ENCODE results near the gene MUC5AC.

The MUC5AC gene

DNA sequence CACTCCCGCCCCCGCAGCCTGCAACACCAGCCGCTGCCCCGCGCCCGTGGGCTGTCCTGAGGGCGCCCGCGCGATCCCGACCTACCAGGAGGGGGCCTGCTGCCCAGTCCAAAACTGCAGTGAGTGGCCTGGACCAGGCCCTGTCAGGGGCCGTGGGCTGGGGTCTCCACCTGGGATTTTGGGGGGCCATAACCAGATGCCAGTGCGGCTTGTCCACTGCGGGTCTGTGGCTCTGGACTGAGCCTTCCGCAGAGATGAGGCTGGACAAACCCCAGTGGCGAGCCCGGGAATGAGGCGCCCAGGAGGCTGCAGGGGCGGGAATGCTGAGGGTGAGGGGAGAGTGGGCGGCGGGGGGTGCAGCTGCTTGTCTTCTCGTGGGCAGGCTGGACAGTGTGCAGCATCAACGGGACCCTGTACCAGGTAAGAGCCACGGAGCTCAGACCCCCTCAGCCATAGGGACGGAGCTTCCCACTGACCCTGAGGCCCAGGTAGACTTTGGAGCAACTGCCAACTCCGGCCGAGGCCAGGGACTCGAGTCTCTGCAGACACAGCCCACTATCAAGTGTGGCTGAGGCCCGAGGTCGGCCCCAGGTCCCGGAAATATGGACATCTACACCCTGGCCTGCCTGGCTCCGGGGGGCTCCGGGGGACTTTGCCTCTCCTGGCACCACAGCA lies 40.3 kb downstream of the MUC5AC start:
- DNase-seq: no peak

DNA sequence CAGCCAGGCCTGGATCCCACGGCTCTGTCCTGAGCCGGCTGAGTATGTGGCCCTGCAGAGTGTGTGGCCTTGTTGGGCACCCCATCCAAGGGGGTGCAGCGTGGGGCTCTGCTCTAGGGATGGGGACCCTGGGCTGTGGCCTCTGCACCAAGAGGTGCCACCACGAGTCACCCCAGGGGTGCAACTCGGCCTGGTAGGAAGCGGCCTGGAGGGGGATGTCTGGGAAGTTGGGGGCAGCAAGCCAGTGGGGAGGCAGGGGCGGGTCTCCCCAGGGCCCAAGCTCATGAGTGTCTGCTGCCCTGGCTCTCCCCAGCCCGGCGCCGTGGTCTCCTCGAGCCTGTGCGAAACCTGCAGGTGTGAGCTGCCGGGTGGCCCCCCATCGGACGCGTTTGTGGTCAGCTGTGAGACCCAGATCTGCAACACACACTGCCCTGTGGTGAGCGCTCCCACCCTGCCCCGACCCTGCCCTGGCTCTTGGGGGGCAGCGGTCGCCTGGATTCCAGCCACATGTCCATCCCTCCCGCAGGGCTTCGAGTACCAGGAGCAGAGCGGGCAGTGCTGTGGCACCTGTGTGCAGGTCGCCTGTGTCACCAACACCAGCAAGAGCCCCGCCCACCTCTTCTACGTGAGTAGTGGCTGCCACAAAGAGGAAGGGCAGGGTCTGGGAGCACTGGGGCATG lies 40.9 kb downstream of the MUC5AC start:
- DNase-seq: no peak

DNA sequence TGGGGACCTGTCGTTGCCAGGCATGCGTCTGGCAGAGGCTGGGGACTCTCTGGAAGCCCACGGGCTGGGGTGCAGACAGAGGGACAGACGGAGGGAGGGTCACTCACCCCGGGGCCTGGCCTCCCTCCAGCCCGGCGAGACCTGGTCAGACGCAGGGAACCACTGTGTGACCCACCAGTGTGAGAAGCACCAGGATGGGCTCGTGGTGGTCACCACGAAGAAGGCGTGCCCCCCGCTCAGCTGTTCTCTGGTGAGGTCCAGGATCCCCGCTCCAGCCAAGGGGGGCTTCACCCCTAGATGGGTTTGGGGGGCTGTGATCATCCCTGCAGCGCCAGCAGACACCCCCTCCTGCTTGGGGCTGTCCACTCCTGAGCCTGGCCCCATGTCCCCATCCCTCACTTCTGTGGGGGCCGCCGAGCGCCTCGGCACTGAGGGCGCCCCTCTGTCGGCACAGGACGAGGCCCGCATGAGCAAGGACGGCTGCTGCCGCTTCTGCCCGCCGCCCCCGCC lies 41.5 kb downstream of the MUC5AC start:
- DNase-seq: no peak

DNA sequence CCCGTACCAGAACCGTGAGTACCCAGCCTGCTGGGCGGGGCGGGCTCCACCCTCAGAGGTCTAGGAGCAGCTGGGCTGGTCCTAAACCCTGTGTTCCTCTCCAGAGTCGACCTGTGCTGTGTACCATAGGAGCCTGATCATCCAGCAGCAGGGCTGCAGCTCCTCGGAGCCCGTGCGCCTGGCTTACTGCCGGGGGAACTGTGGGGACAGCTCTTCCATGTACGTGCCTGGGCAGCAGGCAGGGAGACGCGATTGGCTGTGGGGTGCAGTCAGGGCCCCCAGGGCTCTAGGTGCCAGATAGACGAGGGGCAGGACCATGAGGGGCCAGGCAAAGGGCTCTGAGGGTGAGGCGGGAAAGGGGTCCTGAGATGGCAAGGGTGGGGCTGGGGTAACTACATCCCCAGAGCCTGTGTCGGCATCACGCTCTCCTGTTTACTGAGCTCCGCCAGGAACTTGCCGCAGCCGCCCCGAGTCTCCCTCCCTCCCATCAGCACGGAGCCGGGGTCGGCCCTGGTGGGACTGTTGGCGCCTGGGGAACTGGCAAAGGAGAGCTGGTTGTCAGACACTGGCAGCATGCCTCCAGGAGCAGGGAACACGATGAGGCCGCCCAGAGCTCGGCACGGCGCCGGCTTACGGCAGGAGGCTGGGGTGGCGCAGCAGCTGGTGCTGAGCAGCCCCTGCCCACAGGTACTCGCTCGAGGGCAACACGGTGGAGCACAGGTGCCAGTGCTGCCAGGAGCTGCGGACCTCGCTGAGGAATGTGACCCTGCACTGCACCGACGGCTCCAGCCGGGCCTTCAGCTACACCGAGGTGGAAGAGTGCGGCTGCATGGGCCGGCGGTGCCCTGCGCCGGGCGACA lies 42.2 kb downstream of the MUC5AC start:
- DNase-seq: no peak

DNA sequence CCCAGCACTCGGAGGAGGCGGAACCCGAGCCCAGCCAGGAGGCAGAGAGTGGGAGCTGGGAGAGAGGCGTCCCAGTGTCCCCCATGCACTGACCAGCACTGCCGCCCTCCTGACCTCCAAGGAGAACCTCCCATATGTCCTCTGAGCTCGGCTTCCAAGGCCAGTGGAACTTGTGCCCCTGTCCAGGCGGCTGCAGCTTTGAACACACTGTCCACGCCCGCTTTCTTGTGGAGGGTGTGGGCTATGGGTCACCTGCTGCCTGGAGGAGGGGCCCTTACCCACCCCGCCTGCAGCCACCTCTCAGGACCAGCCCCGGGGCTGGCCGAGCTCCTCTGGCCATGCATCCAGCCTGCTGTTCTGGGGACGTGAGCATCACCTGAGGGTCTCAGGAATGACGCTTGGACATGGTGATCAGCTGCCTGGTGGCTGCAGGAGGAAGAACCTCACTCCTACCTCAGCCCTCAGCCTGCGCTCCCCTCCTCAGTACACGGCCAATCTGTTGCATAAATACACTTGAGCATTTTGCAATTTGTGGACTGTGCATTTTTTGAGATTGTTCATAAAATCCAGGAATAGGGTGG lies 42.9 kb downstream of the MUC5AC start:
- DNase-seq: no peak

DNA sequence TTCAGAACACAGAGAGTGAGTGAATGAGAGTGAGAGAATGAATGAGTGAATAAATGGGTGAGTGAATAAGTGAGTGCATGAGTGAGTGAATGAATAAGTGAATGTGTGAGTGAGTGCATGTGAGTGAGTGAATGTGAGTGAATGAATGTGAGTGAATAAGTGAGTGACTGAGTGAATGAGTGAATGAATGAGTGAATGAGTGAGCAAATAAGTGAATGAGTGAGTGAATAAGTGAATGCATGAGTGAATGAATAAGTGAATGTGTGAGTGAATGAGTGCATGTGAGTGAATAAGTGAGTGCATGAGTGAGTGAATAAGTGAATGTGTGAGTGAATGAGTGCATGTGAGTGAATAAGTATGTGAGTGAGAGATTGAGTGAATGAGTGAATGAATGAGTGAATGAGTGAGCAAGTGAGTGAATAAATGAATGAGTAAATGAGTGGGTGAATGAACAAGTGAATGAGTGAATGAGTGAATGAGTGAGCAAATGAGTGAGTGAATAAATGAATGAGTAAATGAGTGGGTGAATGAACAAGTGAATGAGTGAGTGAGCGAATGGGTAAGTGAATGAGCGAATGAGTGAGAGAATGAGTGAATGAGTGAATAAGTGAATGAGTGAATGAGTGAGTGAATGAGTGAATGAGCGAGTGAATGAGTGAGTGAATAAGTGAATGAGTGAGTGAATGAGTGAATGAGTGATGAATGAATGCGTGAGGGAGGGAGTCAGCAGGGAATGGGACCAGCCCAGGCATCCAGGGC lies 43.8 kb downstream of the MUC5AC start:
- no peak for DNase-seq

DNA sequence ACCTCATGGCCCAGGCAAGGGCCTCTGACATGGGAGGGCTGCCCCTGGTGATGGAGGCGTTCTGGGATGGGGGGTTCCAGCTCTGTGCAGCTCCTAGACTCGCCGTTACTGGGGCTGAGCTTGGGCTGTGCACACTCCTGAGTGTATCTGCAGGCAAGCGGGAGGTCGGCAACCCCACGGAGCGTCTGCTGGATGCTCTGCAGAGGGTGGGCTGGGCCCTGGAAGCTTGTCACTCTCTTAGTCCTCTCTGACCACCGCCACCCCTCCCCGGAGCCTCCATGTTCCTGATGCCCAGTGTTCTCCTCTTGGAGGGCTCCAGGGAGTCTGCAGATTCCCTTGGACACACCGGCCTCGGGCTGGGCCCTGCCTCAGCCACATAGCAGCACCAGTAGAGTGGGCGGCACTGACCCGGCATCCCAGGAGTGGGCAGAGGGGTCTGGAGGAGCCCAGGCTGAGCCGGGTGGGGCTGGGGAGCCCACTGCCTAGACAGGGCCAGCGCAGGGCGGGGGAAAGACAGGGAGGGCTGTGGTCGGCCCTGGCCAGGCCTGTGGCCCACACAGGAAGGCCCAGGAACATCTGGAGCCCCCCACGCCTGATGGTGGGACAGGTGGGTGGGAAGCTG lies 44.5 kb downstream of the MUC5AC start:
- peak; percentile 6 for DNase-seq

DNA sequence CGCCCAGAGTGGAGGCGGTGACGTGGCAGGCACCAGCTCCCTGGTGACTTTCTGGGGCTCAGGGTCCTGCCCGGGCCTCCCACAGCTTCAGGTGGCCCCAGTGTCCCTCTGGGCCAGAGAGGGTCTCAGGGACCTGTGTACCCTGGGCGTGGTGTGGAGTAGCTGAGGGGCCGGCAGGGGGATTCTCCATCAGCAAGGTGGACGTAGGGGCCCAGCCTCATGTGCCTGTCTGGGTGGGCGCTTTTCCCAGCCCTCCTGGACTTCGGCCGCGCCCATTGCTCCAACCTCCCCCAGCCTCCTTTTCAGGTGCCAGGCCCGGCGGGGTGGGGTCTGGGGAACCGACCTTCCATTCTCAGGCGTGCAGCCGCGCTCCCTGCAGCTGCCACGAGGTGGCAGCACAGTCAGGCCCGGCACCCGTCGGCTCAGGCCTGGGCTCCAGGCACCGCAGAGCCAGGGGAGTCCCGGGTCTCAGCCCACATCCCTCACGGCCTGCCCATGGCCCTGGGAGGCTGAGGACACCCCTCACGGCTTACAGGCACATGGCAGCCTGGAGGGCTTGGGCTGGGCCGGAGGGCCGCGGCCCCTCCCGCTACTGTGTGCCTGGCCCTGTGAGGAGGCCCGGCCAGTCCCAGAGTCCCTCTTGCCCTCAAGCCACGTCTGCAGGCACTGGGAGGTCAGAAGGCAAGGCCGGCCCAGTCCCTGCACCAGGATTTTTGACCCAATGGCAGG lies 45.2 kb downstream of the MUC5AC start:
- DNase-seq: peak; percentile 16

DNA sequence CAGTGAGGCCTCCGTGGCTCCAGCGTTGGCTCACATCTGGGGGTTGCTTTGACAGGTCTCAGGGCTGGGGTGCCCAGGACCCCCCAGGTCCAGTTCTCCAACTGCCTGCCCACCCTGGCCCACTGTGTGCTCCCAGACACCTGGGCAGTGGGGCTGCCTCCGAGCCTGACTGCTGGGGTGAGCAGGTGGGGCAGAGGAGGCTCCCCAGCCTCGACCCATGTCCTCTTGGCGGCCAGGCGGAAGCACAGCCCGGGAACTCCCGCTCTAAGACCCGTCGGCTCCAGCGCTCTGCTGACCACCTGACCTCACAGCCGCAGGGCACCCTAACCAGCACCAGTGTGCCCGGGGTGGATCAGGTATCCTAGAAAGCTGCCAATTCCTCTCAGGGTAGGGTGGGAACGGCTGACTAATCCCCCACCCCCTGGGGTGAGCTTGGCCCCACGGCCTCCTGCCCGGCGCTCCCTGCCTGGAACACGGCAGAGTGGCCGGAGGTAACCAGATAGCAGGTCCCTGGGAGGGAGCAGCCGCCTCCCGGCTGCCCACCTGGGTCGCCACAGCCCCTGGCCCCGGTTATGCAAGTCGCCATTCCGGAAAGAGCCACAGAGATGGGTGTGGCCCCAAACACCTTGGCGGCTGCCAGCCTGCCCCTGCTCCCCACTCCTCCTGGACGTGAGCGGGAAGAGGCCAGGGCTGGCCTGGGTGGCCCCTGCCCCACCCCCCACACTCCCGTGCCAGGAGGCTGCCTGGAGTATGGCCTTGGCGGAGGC lies 45.9 kb downstream of the MUC5AC start:
- DNase-seq: no peak

DNA sequence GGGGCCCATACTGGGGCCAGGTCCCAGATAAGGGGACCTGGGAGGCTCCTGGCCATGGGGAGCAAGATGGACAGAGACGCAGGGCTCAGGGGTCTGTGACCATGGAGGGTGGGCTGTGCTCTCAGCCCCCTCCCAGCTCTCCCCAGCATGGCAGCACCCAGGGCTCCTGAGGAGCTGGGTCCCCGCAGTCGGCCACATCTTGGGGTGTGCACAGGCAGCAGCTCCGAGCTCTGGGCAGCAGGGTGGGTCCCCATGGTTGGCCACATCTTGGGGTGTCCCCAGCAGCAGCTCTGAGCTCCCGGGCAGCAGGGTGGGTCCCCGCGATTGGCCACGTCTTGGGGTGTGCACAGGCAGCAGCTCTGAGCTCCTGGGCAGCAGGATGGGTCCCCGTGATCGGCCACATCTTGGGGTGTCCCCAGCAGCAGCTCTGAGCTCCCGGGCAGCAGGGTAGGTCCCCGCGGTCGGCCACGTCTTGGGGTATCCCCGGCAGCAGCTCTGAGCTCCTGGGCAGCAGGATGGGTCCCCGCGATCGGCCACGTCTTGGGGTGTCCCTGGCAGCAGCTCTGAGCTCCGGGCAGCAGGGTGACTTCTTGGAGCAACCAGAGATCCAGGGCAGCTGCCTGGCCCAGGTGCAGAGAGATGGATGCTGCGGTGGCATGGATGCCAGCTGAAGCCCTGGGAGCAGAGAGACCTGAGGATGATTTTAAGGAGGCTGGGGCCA lies 46.8 kb downstream of the MUC5AC start:
- no peak for DNase-seq

DNA sequence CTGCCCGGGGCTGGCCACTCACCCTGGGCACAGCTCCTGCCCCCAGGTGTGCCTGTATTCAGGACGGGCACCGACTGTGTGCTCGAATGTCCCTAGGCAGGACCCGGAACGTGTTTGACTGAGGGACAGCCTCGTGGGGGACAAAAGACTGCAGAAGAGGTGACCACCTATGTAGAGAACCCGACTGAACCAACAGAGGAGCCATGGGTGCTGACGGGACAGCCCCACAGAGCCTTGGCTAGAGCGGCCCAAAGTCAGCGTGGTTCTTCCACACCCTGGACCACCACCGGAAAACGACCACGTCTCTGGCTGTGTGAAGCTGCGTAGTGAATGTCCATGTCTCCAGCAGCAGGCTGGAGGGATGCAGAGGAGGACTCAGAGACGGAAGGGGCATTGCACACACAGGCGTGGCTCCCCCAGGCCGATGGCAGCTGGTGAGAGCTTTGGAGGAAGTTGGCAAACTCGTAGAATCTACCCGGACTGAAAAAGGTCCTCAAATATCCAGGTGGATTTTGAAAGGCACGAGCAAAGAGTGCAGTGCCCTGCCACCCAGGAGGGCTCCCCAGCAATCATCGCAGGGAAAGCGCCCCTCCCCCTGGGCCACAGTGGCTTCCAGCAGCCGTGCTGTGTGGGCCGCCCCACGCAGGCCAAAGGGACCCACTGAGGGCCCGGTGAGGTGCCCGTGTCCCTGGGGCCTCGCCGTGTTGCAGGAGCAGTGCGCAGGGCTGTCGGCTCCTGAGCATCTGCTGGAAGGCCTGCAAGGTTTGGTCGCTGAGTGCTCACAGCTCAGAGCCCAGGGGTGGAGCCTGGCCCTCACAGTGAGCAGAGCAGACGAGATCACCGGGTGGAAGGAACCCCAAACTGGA lies 47.6 kb downstream of the MUC5AC start:
- no peak for DNase-seq

DNA sequence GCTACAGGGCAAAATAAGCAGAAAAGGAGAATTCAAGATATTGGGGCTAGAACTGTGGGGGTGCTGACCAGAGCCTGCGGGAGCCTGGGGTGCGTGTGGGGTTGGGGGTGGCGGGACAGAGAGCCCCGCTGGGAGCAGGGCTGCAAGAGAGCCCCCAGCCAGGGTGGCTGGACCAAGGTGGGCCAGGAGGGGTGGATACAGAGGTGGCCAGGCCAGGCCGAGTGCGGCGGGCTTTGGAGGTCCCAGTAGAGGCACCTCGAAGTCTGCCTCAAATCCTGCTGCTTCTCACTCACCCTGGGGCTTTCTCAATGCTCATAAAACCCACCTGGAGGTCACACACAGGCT lies 48.2 kb downstream of the MUC5AC start:
- DNase-seq: no peak

DNA sequence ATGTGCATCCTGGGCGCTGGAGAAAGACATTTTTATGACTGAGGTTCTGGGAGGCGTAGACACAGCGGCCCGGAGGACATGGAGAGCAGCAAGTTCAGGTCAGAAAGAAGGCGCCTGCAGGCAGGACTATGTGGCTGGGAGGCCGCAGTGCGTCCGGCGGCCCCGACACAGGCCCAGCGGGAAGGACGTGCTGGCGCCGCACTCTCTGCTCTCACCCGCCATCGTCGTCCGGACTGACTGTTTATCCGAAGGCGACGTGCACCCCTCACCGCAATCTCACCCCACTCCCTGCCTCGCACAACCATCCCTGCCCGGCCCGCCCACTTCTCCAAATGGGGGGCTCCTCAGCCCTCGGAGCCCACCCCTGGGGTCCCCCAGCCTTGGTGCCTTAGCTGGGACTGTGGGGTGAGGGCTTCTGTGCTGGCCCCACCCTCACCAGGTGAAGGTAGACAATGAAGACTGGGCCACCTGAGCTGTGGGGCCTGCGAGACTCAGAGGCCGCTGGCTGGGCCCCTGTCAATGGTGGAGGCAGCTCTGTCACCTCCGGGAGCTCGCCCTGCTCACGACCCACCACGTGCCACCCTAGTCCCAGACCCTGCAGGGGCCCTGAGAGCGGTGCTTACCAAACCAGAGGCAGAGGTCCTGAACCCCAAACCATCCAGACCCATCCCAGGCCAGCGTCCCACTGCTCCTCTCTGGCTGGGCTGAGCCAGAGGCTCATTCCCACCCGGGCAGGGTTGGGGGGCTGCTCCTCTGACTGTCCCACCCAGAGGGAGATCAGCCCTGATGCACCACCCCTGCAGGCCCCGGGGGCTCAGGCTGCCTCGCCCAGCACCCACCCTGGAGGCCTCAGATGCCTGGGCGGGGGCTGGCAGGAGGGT lies 48.9 kb downstream of the MUC5AC start:
- no peak for DNase-seq

DNA sequence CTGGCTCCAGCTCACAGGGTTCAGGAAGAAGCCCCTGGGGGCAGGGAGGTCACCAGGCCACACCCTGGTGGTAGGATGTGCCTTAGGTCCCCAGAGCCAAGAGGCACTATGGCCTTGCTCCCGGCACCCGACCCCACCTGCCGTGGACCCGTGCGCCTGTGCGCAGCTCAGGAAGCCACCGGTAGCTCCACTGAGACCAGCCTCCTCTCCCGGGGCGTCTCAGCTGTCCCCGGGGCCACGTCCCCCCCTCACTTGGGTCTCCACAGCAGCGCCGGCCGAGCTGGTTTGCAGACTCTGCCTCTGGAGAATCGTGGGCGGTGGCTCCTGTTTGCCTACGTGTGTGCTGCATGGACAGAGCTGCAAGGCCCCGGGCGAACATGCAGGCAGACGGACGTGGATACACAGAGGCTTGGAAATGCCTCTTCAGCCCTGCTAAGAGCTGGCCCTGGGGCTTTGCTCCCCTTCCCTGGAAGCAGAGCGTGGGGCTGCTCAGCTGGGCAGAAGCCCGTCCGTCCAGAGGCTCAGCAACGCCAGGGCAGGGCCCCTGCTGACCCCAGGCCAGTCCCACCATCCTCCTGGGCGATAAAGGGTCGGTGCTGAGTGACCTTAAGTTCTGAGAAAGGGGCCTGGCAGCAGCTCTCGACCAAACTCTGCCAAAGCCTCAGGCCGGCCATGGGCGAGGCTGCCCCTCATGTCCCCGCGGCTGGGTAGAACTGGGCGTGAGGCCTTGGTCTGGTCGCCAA lies 49.8 kb downstream of the MUC5AC start:
- DNase-seq: no peak

DNA sequence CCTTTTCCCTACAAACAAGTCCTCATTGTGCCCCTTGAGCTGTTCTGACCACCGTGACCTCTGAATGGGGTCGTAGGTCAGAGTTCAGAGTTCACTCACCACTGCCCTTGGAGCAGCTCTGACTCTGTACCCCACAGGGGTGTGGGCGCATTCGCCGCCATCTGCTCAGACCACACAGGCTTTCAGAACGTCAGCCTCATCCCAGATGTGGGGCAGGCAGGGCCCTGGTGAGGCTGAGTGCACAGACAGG lies 50.3 kb downstream of the MUC5AC start:
- DNase-seq: no peak

DNA sequence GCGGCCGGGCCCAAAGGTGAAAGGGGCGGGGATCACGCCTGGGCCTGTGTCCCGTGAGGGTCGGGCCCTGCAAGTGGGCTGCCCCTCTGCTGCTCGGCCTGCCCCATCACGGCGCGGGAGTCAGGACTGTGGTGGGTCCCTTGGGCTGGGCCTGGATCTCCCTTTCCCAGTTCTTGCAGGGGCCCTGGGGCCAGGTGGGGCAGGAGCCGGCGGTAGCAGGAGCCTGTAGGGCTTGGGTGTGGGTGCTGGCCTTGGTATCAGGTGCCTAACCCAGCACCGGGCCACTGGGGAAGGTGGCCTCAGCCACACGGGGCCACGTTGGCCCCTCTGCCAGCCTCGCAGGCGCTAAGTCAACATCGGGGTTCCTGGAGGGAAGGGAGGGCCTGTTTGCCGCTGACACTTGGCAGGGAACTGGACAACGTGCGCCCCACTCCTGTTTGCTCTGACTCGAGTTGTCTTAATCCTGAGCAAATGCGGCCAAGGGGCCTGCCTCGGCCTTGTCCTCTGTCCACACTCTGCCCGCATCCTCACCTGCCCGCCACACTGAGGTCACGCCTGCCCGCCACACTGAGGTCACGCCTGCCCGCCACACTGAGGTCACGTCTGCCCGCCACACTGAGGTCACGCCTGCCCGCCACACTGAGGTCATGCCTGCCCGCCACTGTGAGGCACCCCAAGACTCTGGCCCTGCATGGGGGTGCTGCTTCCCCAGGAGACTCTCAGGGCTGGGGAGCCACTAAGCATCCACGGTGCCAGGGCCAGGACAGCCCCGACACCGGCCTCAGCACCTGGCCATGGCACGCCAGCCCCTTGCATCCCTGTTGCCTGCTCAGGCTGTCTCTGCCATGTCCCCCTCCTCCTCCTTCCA lies 50.9 kb downstream of the MUC5AC start:
- no peak for DNase-seq
